Muscle layer of duodenum (tissue), 2 donors: Measurements from ENCODE around the gene DACH2.

Source experiments
- H3K27ac ChIP-seq: one replicate; pipeline ENCODE4 v1.7.0; 2013; ENCODE audit warnings: mild to moderate bottlenecking, low read length
- H3K27me3 ChIP-seq: one replicate; pipeline ENCODE4 v1.7.0; 2013; ENCODE audit warnings: low read depth, mild to moderate bottlenecking, control low read depth, low read length
- H3K36me3 ChIP-seq, 2 donors: one replicate each; pipeline ENCODE4 v1.7.0; 2013; ENCODE audit warnings: low read length in 2 of 2, control low read depth in 1 of 2, mild to moderate bottlenecking in 1 of 2; ENCODE audit not compliant: insufficient read depth in 2 of 2, control insufficient read depth in 1 of 2
- H3K4me1 ChIP-seq, 2 donors: one replicate each; pipeline ENCODE4 v1.7.0; 2013; ENCODE audit warnings: low read length in 2 of 2, mild to moderate bottlenecking in 2 of 2, control low read depth in 1 of 2, moderate library complexity in 1 of 2; ENCODE audit not compliant: insufficient read depth in 2 of 2, control insufficient read depth in 1 of 2
- H3K4me3 ChIP-seq, 2 donors: one replicate each; pipeline ENCODE4 v1.7.0; 2013; ENCODE audit warnings: low read length in 2 of 2, low read depth in 1 of 2, mild to moderate bottlenecking in 1 of 2
- H3K9me3 ChIP-seq, 2 donors: one replicate each; pipeline ENCODE4 v1.7.0; 2013; ENCODE audit warnings: low read length in 2 of 2, control low read depth in 1 of 2, mild to moderate bottlenecking in 1 of 2; ENCODE audit not compliant: control insufficient read depth in 1 of 2
- donor health status: healthy.

The DACH2 gene

DNA sequence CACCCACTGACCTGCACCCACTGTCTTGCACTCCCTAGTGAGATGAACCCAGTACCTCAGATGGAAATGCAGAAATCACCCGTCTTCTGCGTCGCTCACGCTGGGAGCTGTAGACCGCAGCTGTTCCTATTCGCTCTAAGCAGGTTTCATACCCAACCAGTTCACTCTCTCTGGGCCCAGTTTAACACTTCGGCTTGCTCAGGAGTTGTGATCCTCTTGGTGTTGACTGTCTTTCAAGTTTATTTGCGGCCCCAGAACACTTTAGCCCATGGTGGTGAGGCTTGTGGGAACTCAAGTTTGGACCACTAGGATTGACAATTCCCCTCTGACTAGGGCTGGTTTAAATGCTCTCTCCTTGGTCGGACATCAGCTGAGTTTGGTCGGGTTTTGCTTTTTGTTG lies 147.0 kb downstream of the DACH2 start:
- Histone ChIP-seq H3K27ac (no peak overlapping the region), H3K4me1 (no peaks in the 10 kb centered on the region), H3K9me3 (no peaks in the 10 kb centered on the region), H3K27me3 (no peaks in the 10 kb centered on the region), H3K4me3 (no peak overlapping the region), H3K36me3 (no peaks in the 10 kb centered on the region)

DNA sequence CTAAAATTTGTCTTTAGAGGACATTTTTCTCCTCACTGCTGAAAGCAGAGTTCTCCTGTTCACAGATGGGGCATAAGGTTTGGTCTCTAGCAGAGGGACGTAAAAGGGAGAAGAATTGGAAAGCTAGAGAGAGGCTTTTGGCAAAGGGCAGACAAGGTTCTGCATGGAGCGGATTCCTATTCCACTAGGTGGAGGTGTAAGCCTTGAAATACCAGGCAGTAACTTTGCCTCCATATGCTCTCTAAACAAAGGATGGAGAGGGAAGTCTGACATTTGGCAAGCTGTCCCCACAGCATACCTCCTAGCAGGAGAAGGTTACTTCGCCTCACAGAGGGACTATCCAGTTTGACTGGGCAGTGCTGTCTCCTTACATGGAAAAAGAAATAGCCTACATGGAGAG lies 174.7 kb downstream of the DACH2 start:
- H3K36me3 ChIP-seq, result no peaks in the 10 kb centered on the region
- H3K9me3 ChIP-seq, result peaks cover 0 to 5% of the 10 kb centered on the region in 2 donors
- no peaks in the 10 kb centered on the region for H3K4me1 ChIP-seq
- H3K4me3 ChIP-seq, result no peak overlapping the region
- no peaks in the 10 kb centered on the region for H3K27me3 ChIP-seq
- H3K27ac ChIP-seq, result no peak overlapping the region

DNA sequence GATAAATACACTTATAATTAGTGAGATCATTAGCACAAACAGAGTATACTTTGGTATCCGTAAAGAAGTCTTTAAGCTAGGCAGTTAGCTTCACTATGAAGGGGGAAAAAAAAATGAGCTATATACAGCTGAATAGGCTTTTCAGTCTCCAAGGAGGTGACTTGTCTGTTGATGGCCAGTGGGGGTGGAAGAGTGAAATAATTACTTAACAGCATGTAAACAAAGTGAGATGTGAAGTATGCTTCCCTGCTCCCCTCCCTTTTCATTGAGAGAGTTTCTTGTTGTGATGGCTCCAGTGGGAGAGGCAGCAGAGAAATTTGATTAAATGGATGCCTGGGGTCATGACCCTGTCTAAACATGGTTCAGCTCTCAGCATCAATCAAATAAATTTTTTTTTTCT lies 180.9 kb downstream of the DACH2 start:
- Histone ChIP-seq H3K4me3 (no peak overlapping the region), H3K4me1 (no peaks in the 10 kb centered on the region), H3K9me3 (no peaks in the 10 kb centered on the region), H3K27me3 (no peaks in the 10 kb centered on the region), H3K36me3 (no peaks in the 10 kb centered on the region), H3K27ac (no peak overlapping the region)

DNA sequence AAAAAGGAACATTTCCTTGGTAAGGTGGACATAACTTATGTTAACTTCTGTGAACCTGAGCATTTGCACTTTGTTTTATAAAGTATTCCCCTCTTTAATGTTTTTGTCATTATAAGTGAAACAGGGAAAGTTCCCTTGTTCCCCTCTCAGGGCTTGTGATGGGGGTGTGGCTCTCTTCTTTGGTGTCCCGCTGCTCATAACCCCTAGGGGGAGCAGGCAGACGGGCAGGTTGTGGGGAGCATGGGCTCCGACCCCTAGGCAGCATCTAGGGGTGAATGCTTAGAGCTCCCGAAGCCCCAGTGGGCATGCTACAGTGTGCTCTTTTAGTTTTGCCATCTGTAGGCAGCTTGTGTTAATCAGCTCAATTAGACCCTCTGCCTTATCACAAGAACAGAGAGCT lies 200.4 kb downstream of the DACH2 start:
- Histone ChIP-seq H3K4me3 (no peak overlapping the region), H3K27me3 (no peaks in the 10 kb centered on the region), H3K36me3 (no peaks in the 10 kb centered on the region), H3K9me3 (peaks cover 0 to 3% of the 10 kb centered on the region in 2 donors), H3K27ac (no peak overlapping the region), H3K4me1 (no peaks in the 10 kb centered on the region)

GRCh38 chrX:86349115-86349514 lies 200.9 kb downstream of the DACH2 start:
- Histone ChIP-seq H3K4me1 (no peaks in the 10 kb centered on the region), H3K36me3 (no peaks in the 10 kb centered on the region), H3K27me3 (no peaks in the 10 kb centered on the region)

DNA sequence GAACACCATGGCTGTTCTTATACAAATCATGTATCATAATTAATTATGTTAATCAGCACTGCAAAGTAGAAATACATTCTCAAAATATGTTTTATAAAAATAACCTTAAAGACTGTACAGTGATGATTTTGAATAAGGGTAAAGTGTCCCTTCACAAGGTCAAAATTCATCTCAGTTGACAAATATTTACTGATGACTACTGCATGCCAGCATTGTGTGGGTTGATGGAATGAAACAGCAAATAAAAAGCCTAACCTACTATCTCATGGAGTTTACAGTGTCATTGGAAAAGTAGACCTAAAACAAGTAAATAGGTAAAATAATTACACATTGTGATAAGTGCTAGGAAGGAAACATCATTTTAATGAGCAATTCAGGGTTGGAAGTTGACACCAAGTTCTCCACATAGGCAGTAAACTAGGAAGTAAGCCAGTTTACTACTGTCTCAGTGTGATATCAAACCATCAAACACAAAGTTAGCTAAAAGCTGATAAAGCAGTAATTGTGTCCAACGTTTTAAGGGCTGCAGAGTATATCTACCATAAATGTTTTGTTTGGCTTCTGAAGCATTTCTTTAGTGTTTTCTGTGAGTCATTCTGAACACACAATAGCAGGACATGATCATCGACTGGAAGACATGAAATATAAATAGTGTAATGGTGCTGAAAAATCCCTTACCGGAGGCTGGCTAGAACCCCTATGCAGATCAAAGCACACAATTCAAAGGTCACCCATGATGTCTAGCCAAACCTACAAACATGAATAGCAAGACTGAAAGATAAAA lies 221.8 kb downstream of the DACH2 start:
- Histone ChIP-seq H3K27me3 (no peaks in the 10 kb centered on the region), H3K4me3 (no peak overlapping the region), H3K36me3 (no peaks in the 10 kb centered on the region), H3K4me1 (no peaks in the 10 kb centered on the region), H3K9me3 (no peaks in the 10 kb centered on the region), H3K27ac (no peak overlapping the region)

More at GRCh38 chrX:86349115-86349514, 200.9 kb downstream of the DACH2 start:
- Histone ChIP-seq H3K27ac (no peak overlapping the region), H3K9me3 (peaks cover 0 to 3% of the 10 kb centered on the region in 2 donors), H3K4me3 (no peak overlapping the region)

DNA sequence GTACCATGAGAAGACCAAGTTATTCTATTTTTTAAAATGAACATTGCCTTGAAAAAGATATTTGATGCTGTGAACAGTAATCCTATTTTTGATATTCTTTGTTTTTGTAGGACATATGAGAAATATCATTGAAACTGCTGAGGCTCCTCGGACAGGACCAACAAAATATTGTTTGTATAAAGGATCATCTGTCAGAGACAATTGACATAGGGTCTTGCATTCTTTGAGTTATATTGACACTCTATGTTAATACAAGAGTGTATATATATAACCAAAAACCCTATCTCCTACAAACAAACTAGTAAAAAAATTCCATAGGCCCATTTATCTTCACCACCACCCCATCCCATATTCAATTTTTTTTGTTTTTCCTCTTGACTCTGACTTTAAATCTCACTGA lies 222.7 kb downstream of the DACH2 start:
- Histone ChIP-seq H3K27me3 (no peaks in the 10 kb centered on the region), H3K9me3 (no peaks in the 10 kb centered on the region), H3K27ac (no peak overlapping the region), H3K36me3 (no peaks in the 10 kb centered on the region), H3K4me3 (no peak overlapping the region), H3K4me1 (no peaks in the 10 kb centered on the region)

DNA sequence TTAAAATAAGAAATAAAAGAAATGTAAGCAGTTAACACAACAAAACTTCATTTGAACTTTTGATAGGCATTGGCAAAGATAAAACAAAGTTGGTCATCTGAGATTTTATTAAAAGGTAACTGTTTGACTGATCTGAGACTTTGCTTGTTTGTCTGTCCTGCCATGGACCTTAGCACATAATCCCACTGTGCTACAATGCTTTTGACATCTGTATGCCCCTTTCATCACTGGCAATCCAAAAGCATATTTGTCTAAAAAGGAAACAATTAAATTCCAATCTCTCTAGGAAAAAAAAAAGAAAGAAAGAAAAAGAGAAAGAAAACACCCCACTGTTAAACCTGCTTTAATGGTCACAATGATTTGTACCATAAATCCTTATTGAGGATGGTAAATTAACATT lies 231.0 kb downstream of the DACH2 start:
- no peaks in the 10 kb centered on the region for H3K4me1 ChIP-seq
- no peaks in the 10 kb centered on the region for H3K27me3 ChIP-seq
- H3K36me3 ChIP-seq, result no peaks in the 10 kb centered on the region
- H3K9me3 ChIP-seq, result no peaks in the 10 kb centered on the region
- no peak overlapping the region for H3K4me3 ChIP-seq
- no peak overlapping the region for H3K27ac ChIP-seq

DNA sequence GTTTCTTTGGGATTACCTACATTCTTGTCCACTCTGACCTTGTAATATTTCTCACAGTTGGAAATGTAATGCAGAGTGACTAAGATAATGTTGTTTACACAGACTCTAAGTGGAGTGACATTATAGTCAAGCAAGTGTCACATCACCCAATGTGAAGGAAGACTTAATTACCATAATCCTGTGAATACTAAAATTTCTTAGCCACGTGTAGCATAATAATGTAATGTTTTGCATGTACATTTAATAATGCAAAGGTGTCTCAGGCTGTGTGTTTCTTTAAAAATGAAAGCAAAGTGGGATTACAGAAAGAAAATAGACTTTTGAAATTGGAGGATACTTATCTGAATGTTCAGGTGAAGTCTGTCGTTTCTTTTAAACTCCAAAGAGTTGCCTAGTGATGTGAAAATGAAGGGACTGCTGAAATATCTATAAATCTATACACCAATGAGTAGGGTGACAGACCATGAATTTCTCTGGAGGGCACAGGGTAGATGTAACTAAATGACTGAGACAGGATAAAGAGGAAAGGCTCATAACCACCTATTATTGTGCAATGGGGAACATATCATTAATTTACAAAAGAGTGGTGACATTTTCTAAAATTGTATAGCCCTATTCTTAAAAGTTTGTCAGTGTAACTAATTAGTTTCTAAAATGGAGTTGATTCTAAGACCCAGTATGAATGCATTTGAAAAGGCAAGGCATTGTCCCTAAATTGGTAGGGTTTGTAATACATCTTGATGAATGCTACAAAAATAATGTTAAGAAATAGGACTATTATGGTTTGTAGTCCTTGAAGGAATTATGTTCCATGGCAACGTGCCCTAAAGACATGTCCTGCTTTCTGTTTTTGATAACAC lies 235.7 kb downstream of the DACH2 start:
- no peak overlapping the region for H3K27ac ChIP-seq
- no peaks in the 10 kb centered on the region for H3K36me3 ChIP-seq
- H3K4me3 ChIP-seq, result no peak overlapping the region
- H3K9me3 ChIP-seq, result no peaks in the 10 kb centered on the region
- no peaks in the 10 kb centered on the region for H3K4me1 ChIP-seq
- H3K27me3 ChIP-seq, result no peaks in the 10 kb centered on the region

DNA sequence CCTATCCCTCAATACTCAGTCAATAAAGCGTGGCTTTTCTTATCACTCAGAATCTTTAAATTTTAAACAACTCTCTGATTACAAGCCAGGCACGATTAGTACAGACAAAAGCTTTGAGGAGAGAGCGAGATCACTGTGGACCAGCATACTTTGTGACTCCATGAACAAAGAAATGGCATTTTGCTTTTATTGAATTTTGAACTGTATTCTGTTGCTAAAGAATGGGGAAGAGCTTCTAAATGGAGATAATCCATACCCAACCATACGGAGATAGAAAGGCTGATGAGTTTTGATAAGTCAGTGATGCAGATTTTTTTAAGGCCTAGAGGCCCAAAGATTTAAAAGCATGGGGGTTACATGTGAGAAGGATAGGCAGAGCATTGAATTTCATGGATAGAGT lies 259.1 kb downstream of the DACH2 start:
- Histone ChIP-seq H3K36me3 (no peaks in the 10 kb centered on the region), H3K9me3 (no peaks in the 10 kb centered on the region), H3K4me1 (no peaks in the 10 kb centered on the region), H3K27ac (no peak overlapping the region), H3K4me3 (no peak overlapping the region), H3K27me3 (no peaks in the 10 kb centered on the region)

GRCh38 chrX:86421771-86422170 lies 273.5 kb downstream of the DACH2 start:
- H3K9me3 ChIP-seq, result no peaks in the 10 kb centered on the region
- no peaks in the 10 kb centered on the region for H3K27me3 ChIP-seq
- no peak overlapping the region for H3K4me3 ChIP-seq
- no peaks in the 10 kb centered on the region for H3K4me1 ChIP-seq
- H3K36me3 ChIP-seq, result no peaks in the 10 kb centered on the region
- no peak overlapping the region for H3K27ac ChIP-seq
